Measurements from ENCODE around the gene KIF5B.
"Not testable (repeated sequence)": the region's sequence is repeated elsewhere in the genome, so short reads cannot be mapped to it uniquely, and the experiment has no call there.

The KIF5B gene

DNA sequence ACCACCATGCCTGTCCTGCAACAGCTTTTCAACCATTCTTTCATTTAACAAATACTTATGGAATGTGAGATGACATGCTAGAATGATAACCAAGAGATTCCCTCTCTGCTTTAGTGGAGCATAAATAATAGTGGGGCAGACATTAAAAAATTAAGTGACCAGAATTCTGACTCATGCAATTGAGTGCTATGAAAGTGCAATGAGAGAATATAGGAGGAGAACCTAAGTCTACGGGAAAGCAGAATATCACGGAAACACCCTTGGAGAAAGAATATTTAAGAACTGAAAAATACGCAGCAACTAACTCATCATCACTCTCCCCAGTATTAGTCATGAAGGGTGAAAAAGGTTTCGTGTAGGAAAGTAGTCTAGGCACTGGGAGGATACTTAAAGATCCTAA lies 7.1 kb downstream of the KIF5B start:
- CTCF ChIA-PET, result interaction anchor here (1.4 kb wide), 1 partner anchor 10 kb away, joined by 3 read pairs; no protein-coding TSS in a partner anchor
- POLR2A ChIA-PET, result interaction anchor here (0.6 kb wide), 1 partner anchor 1019 kb away, joined by 3 read pairs; no protein-coding TSS in a partner anchor
- no peak overlapping the region for H3K4me3 ChIP-seq (ENCODE audit: control insufficient read depth in 1 of 7, extremely low read depth in 1 of 7, insufficient read depth in 4 of 7, low read depth in 2 of 7, low read length in 6 of 7)
- no peak overlapping the region for H3K27ac ChIP-seq (ENCODE audit: insufficient read depth in 1 of 2, low read depth in 1 of 2, low read length in 2 of 2, poor library complexity in 1 of 2, severe bottlenecking in 2 of 2)
- no peaks in the 10 kb centered on the region for H3K27me3 ChIP-seq (replicated peaks in 2 of 5; ENCODE audit: control insufficient read depth in 4 of 5, insufficient read depth in 5 of 5, low read length in 4 of 5)
- no peak for DNase-seq
- WGBS (ENCODE audit: insufficient coverage), result no CpG with 5 or more reads among the region's 4 CpGs
- peaks cover 22 to 46% (median 29%) of the 10 kb centered on the region in 4 experiments for H3K36me3 ChIP-seq (ENCODE audit: control insufficient read depth in 4 of 4, insufficient read depth in 4 of 4, low read length in 3 of 4)
- H3K4me1 ChIP-seq (ENCODE audit: control extremely low read depth in 1 of 4, control insufficient read depth in 4 of 4, insufficient read depth in 4 of 4, low read length in 3 of 4), result peaks cover 6 to 31% (median 24%) of the 10 kb centered on the region in 4 experiments
- H3K9me3 ChIP-seq (ENCODE audit: control extremely low read depth in 1 of 5, control insufficient read depth in 4 of 5, insufficient read depth in 2 of 5, low read depth in 1 of 5, low read length in 4 of 5), result no peaks in the 10 kb centered on the region

DNA sequence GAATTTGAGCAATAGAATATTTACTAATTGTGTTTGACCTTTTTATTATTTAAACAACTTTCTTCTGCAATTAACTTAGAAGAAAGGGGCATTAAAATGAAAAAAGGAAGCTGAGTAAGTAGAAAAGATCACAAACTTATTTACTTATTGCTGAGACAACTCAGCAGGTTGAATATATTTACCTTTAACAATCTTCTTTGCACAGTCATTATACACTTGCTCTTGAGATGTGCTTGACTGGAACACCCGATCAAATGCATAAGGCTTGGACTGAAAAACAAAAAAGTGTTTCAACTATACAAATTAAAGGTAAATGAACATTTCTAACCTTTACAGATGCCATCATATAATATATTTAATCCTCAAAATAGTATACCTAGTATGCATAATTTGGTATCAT lies 7.9 kb downstream of the KIF5B start:
- WGBS (ENCODE audit: insufficient coverage), result 100% methylated on average over 1 of the region's 1 CpG
- Histone ChIP-seq H3K4me3 (ENCODE audit: control insufficient read depth in 1 of 7, extremely low read depth in 1 of 7, insufficient read depth in 4 of 7, low read depth in 2 of 7, low read length in 6 of 7) (no peak overlapping the region), H3K9me3 (ENCODE audit: control extremely low read depth in 1 of 5, control insufficient read depth in 4 of 5, insufficient read depth in 2 of 5, low read depth in 1 of 5, low read length in 4 of 5) (no peaks in the 10 kb centered on the region), H3K27ac (ENCODE audit: insufficient read depth in 1 of 2, low read depth in 1 of 2, low read length in 2 of 2, poor library complexity in 1 of 2, severe bottlenecking in 2 of 2) (no peak overlapping the region), H3K36me3 (ENCODE audit: control insufficient read depth in 4 of 4, insufficient read depth in 4 of 4, low read length in 3 of 4) (peaks cover 22 to 53% (median 31%) of the 10 kb centered on the region in 4 experiments), H3K27me3 (replicated peaks in 2 of 5; ENCODE audit: control insufficient read depth in 4 of 5, insufficient read depth in 5 of 5, low read length in 4 of 5) (no peaks in the 10 kb centered on the region), H3K4me1 (ENCODE audit: control extremely low read depth in 1 of 4, control insufficient read depth in 4 of 4, insufficient read depth in 4 of 4, low read length in 3 of 4) (peaks cover 10 to 30% (median 20%) of the 10 kb centered on the region in 4 experiments)
- DNase-seq, result no peak
- CTCF ChIA-PET, result interaction anchor here (1.4 kb wide), 1 partner anchor 9 kb away, joined by 3 read pairs; no protein-coding TSS in a partner anchor
- POLR2A ChIA-PET, result no interaction called here

DNA sequence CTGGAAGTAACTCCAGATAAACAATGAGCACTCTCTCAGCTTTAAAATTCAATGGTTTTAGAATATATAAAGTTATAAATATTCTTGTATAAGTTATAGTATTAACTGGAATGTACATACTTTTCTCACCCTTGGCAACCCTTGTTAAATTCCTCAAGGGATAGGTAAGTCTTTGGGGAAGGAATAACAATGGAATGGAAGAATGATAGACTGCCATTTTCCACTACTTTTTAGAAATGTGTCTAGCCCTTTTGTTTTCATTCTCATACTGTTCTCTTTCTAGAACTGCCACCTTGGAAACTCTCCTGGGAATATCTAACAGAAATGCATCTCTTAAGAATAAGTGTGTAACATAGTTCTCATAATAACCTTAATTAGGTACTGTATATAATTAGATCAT lies 8.3 kb downstream of the KIF5B start:
- H3K4me1 ChIP-seq (ENCODE audit: control extremely low read depth in 1 of 4, control insufficient read depth in 4 of 4, insufficient read depth in 4 of 4, low read length in 3 of 4), result peaks cover 11 to 30% (median 18%) of the 10 kb centered on the region in 4 experiments
- ChIA-PET POLR2A (no interaction called here), CTCF (no interaction called here)
- peaks cover 25 to 55% (median 33%) of the 10 kb centered on the region in 4 experiments for H3K36me3 ChIP-seq (ENCODE audit: control insufficient read depth in 4 of 4, insufficient read depth in 4 of 4, low read length in 3 of 4)
- no peaks in the 10 kb centered on the region for H3K27me3 ChIP-seq (replicated peaks in 2 of 5; ENCODE audit: control insufficient read depth in 4 of 5, insufficient read depth in 5 of 5, low read length in 4 of 5)
- H3K9me3 ChIP-seq (ENCODE audit: control extremely low read depth in 1 of 5, control insufficient read depth in 4 of 5, insufficient read depth in 2 of 5, low read depth in 1 of 5, low read length in 4 of 5), result no peaks in the 10 kb centered on the region
- no peak overlapping the region for H3K4me3 ChIP-seq (ENCODE audit: control insufficient read depth in 1 of 7, extremely low read depth in 1 of 7, insufficient read depth in 4 of 7, low read depth in 2 of 7, low read length in 6 of 7)
- DNase-seq, result no peak
- no peak overlapping the region for H3K27ac ChIP-seq (ENCODE audit: insufficient read depth in 1 of 2, low read depth in 1 of 2, low read length in 2 of 2, poor library complexity in 1 of 2, severe bottlenecking in 2 of 2)

- 100% methylated on average over 2 of the region's 3 CpGs for WGBS (ENCODE audit: insufficient coverage)
- peaks cover 7 to 19% (median 10%) of the 10 kb centered on the region in 4 experiments for H3K4me1 ChIP-seq (ENCODE audit: control extremely low read depth in 1 of 4, control insufficient read depth in 4 of 4, insufficient read depth in 4 of 4, low read length in 3 of 4)
- POLR2A ChIA-PET, result interaction anchor here (1.1 kb wide), 1 partner anchor 21 kb away, joined by 4 read pairs; no protein-coding TSS in a partner anchor
- no peak overlapping the region for H3K27ac ChIP-seq (ENCODE audit: insufficient read depth in 1 of 2, low read depth in 1 of 2, low read length in 2 of 2, poor library complexity in 1 of 2, severe bottlenecking in 2 of 2)
- H3K9me3 ChIP-seq (ENCODE audit: control extremely low read depth in 1 of 5, control insufficient read depth in 4 of 5, insufficient read depth in 2 of 5, low read depth in 1 of 5, low read length in 4 of 5), result no peaks in the 10 kb centered on the region
- H3K36me3 ChIP-seq (ENCODE audit: control insufficient read depth in 4 of 4, insufficient read depth in 4 of 4, low read length in 3 of 4), result peaks cover 25 to 55% (median 33%) of the 10 kb centered on the region in 4 experiments
- no peak overlapping the region for H3K4me3 ChIP-seq (ENCODE audit: control insufficient read depth in 1 of 7, extremely low read depth in 1 of 7, insufficient read depth in 4 of 7, low read depth in 2 of 7, low read length in 6 of 7)
- H3K27me3 ChIP-seq (replicated peaks in 2 of 5; ENCODE audit: control insufficient read depth in 4 of 5, insufficient read depth in 5 of 5, low read length in 4 of 5), result no peaks in the 10 kb centered on the region
- no peak for DNase-seq
- CTCF ChIA-PET, result interaction anchor here (1.1 to 1.7 kb wide), 2 partner anchors 11 to 160 kb away, joined by 3 read pairs; no protein-coding TSS in a partner anchor
These were observed 10.1 kb downstream of the KIF5B start for GRCh38 chr10:32046151-32046550.

- H3K36me3 ChIP-seq (ENCODE audit: control insufficient read depth in 4 of 4, insufficient read depth in 4 of 4, low read length in 3 of 4), result peaks cover 21 to 57% (median 38%) of the 10 kb centered on the region in 4 experiments
- H3K27ac ChIP-seq (ENCODE audit: insufficient read depth in 1 of 2, low read depth in 1 of 2, low read length in 2 of 2, poor library complexity in 1 of 2, severe bottlenecking in 2 of 2); POLR2A ChIA-PET; H3K4me3 ChIP-seq (ENCODE audit: control insufficient read depth in 1 of 7, extremely low read depth in 1 of 7, insufficient read depth in 4 of 7, low read depth in 2 of 7, low read length in 6 of 7); H3K4me1 ChIP-seq (ENCODE audit: control extremely low read depth in 1 of 4, control insufficient read depth in 4 of 4, insufficient read depth in 4 of 4, low read length in 3 of 4); DNase-seq; H3K9me3 ChIP-seq (ENCODE audit: control extremely low read depth in 1 of 5, control insufficient read depth in 4 of 5, insufficient read depth in 2 of 5, low read depth in 1 of 5, low read length in 4 of 5); H3K27me3 ChIP-seq (replicated peaks in 2 of 5; ENCODE audit: control insufficient read depth in 4 of 5, insufficient read depth in 5 of 5, low read length in 4 of 5): not testable (repeated sequence)
- CTCF ChIA-PET, result interaction anchor here (0.7 kb wide), 1 partner anchor 39 kb away, joined by 3 read pairs; no protein-coding TSS in a partner anchor
- 95% methylated on average over 6 of the region's 8 CpGs for WGBS (ENCODE audit: insufficient coverage)
These were observed 13.5 kb downstream of the KIF5B start for GRCh38 chr10:32042730-32043129.

DNA sequence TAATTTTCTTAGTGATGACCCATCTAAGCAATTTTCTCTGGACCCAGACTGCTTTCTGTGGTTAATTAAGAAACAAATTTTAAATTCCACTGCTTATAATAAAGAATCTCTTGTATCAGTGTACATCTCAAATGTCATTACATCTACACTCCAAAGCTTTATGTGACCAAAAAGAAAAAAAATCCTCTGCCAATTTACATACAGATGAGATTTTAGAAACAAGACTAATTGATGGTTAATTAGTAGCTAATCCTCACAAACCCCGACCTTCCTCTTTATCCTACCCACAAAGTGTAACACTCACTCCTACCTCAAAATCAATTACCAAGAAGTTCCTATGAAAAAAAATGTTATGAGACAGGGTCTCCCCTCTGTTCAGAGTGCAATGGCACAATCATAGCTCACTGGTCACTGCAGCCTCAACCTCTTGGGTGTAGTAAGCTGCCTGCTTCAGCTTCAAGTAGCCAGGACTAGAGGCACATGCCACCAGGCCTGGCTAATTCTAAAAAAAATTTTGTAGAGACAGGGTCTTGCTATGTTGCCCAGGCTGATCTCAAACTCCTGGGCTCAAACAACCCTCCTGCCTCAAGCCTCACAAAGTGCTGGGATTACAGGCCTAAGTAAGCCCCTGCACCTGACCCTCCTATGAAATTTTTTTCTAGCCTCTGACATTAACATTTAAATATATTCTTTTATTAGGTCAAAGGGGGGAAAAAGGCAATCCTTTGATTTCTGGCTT lies 14.8 kb downstream of the KIF5B start:
- Histone ChIP-seq H3K9me3 (ENCODE audit: control extremely low read depth in 1 of 5, control insufficient read depth in 4 of 5, insufficient read depth in 2 of 5, low read depth in 1 of 5, low read length in 4 of 5) (no peaks in the 10 kb centered on the region), H3K4me1 (ENCODE audit: control extremely low read depth in 1 of 4, control insufficient read depth in 4 of 4, insufficient read depth in 4 of 4, low read length in 3 of 4) (peaks cover 0 to 8% (median 4%) of the 10 kb centered on the region in 4 experiments), H3K27me3 (replicated peaks in 2 of 5; ENCODE audit: control insufficient read depth in 4 of 5, insufficient read depth in 5 of 5, low read length in 4 of 5) (no peaks in the 10 kb centered on the region), H3K27ac (ENCODE audit: insufficient read depth in 1 of 2, low read depth in 1 of 2, low read length in 2 of 2, poor library complexity in 1 of 2, severe bottlenecking in 2 of 2) (no peak overlapping the region), H3K36me3 (ENCODE audit: control insufficient read depth in 4 of 4, insufficient read depth in 4 of 4, low read length in 3 of 4) (peaks cover 11 to 57% (median 39%) of the 10 kb centered on the region in 4 experiments), H3K4me3 (ENCODE audit: control insufficient read depth in 1 of 7, extremely low read depth in 1 of 7, insufficient read depth in 4 of 7, low read depth in 2 of 7, low read length in 6 of 7) (no peak overlapping the region)
- WGBS (ENCODE audit: insufficient coverage), result no CpG with 5 or more reads among the region's 1 CpG
- ChIA-PET CTCF (interaction anchor here (1.1 kb wide), 1 partner anchor 179 kb away, joined by 3 read pairs; no protein-coding TSS in a partner anchor), POLR2A (interaction anchor here (0.6 kb wide), 1 partner anchor 9 kb away, joined by 4 read pairs; no protein-coding TSS in a partner anchor)
- peak in 1 of 3 donors; percentile 7 for DNase-seq

DNA sequence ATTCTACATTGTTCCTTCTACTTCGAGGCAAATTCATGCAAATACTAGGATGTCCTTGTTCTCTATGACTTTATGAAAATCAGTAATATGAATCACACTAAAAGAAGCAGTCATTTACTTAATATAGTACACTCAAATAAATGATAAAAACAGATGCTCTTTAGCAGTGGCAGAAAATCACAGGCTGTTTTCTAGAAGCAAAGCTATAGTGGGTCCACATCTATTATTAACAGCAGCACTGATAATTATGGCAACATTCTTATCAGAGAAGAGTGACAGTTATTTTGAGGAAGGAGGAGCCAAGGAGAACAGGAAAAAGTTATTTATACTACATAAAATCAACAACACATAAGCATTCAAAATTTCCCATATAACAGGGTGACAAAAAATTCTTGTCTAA lies 16.5 kb downstream of the KIF5B start:
- ChIA-PET POLR2A (no interaction called here), CTCF (interaction anchor here (1.5 kb wide), 1 partner anchor 9 kb away, joined by 3 read pairs; no protein-coding TSS in a partner anchor)
- DNase-seq, result no peak
- Histone ChIP-seq H3K36me3 (ENCODE audit: control insufficient read depth in 4 of 4, insufficient read depth in 4 of 4, low read length in 3 of 4) (peaks cover 10 to 55% (median 37%) of the 10 kb centered on the region in 4 experiments), H3K9me3 (ENCODE audit: control extremely low read depth in 1 of 5, control insufficient read depth in 4 of 5, insufficient read depth in 2 of 5, low read depth in 1 of 5, low read length in 4 of 5) (no peaks in the 10 kb centered on the region), H3K27me3 (replicated peaks in 2 of 5; ENCODE audit: control insufficient read depth in 4 of 5, insufficient read depth in 5 of 5, low read length in 4 of 5) (no peaks in the 10 kb centered on the region), H3K27ac (ENCODE audit: insufficient read depth in 1 of 2, low read depth in 1 of 2, low read length in 2 of 2, poor library complexity in 1 of 2, severe bottlenecking in 2 of 2) (no peak overlapping the region), H3K4me3 (ENCODE audit: control insufficient read depth in 1 of 7, extremely low read depth in 1 of 7, insufficient read depth in 4 of 7, low read depth in 2 of 7, low read length in 6 of 7) (no peak overlapping the region), H3K4me1 (ENCODE audit: control extremely low read depth in 1 of 4, control insufficient read depth in 4 of 4, insufficient read depth in 4 of 4, low read length in 3 of 4) (peaks cover 0 to 8% (median 4%) of the 10 kb centered on the region in 4 experiments)
- WGBS (ENCODE audit: insufficient coverage), result no CpG with 5 or more reads among the region's 1 CpG

Data from common myeloid progenitor, CD34-positive (primary cell).